HG02884 (cell line): Measurements from ENCODE around the gene MIER1.
"Not testable (repeated sequence)": the region's sequence is repeated elsewhere in the genome, so short reads cannot be mapped to it uniquely, and the experiment has no call there.

Source experiments
- ATAC-seq: cut with Tn5 transposase; IDR thresholded peaks from one replicate; pipeline ENCODE4 v1.9.1; 2021; ENCODE audit warnings: mild to moderate bottlenecking, moderate library complexity; ENCODE audit not compliant: unreplicated experiment

The MIER1 gene

GRCh38 chr1:66937529-66938234 lies 12.9 kb downstream of the MIER1 start:
- ATAC-seq, result no peak

- no peak for ATAC-seq
Observed at GRCh38 chr1:66938613-66939012, 13.8 kb downstream of the MIER1 start.

- no peak for ATAC-seq
Observed at GRCh38 chr1:66940981-66941380, 16.2 kb downstream of the MIER1 start.

GRCh38 chr1:66943361-66943969 lies 18.7 kb downstream of the MIER1 start:
- ATAC-seq, result no peak

GRCh38 chr1:66944330-66945274 lies 19.8 kb downstream of the MIER1 start:
- no peak for ATAC-seq

- ATAC-seq, result no peak
Observed at GRCh38 chr1:66945316-66945715, 20.5 kb downstream of the MIER1 start.

GRCh38 chr1:66947267-66947666 lies 22.5 kb downstream of the MIER1 start:
- ATAC-seq, result no peak

- no peak for ATAC-seq
Observed at GRCh38 chr1:66951513-66951912, 26.7 kb downstream of the MIER1 start.

- peak; percentile 68 for ATAC-seq
Observed at GRCh38 chr1:66954208-66954607, 29.4 kb downstream of the MIER1 start.

GRCh38 chr1:66957938-66958337 lies 33.1 kb downstream of the MIER1 start:
- no peak for ATAC-seq

GRCh38 chr1:66966188-66966873 lies 41.5 kb downstream of the MIER1 start:
- ATAC-seq, result not testable (repeated sequence)

GRCh38 chr1:66968574-66968973 lies 43.8 kb downstream of the MIER1 start:
- ATAC-seq, result no peak

GRCh38 chr1:66978201-66978600 lies 53.4 kb downstream of the MIER1 start:
- no peak for ATAC-seq

GRCh38 chr1:66979621-66980020 lies 54.8 kb downstream of the MIER1 start:
- ATAC-seq, result not testable (repeated sequence)

GRCh38 chr1:66980745-66981367 lies 56.1 kb downstream of the MIER1 start:
- no peak for ATAC-seq

- no peak for ATAC-seq
Observed at GRCh38 chr1:66981679-66982078, 56.9 kb downstream of the MIER1 start.

- ATAC-seq, result no peak
Observed at GRCh38 chr1:66982561-66983260, 57.9 kb downstream of the MIER1 start.

- ATAC-seq, result peak; percentile 85
Observed at GRCh38 chr1:66984491-66984890, 59.7 kb downstream of the MIER1 start.

- ATAC-seq, result no peak
Observed at GRCh38 chr1:66985835-66986234, 61.0 kb downstream of the MIER1 start.

- ATAC-seq, result no peak
Observed at GRCh38 chr1:66993076-66993475, 68.3 kb downstream of the MIER1 start.
